WTC11 (cell line): ENCODE results near the gene SRRM3. TPM values are rescaled to one million over a fixed set of nuclear protein-coding genes. Genes with fewer than 3 reads are reported as not detected.
"Not testable (repeated sequence)": the region's sequence is repeated elsewhere in the genome, so short reads cannot be mapped to it uniquely, and the experiment has no call there.

Experiments
- ATAC-seq: fragments of 200-7000 bp; cut with Tn5 transposase; 2 replicates; pipeline ENCODE4 v1.10.0; 2021; ENCODE audit warnings: mild to moderate bottlenecking, moderate library complexity
- CTCF ChIA-PET: fragments of 300-600 bp; sonication (Branson Sonifier 250); formaldehyde crosslinking; loops from one replicate; lab custom pipeline; 2021; ENCODE audit warnings: antibody characterized with exemption; lab: Charles Lee
- POLR2A ChIA-PET: fragments of 350-600 bp; sonication (Branson Sonifier 250); formaldehyde crosslinking; loops from one replicate; lab custom pipeline; 2021; ENCODE audit warnings: antibody characterized with exemption; lab: Charles Lee
- DNase-seq: peaks from one replicate; pipeline ENCODE4 v3.0.0; 2021; ENCODE audit warnings: low spot score
- H3K27ac Mint-ChIP-seq: 2 replicates; pipeline ENCODE4 v1.8.0; 2021; ENCODE audit warnings: mixed read lengths
- H3K27me3 Mint-ChIP-seq: 2 replicates; pipeline ENCODE4 v1.8.0; 2021; ENCODE audit warnings: low read depth, mild to moderate bottlenecking, moderate library complexity, mixed read lengths
- H3K36me3 Mint-ChIP-seq: 2 replicates; pipeline ENCODE4 v1.8.0; 2021; ENCODE audit warnings: mixed read lengths
- H3K4me1 Mint-ChIP-seq: 2 replicates; pipeline ENCODE4 v1.8.0; 2022; ENCODE audit warnings: mixed read lengths
- H3K4me3 Mint-ChIP-seq: 2 replicates; pipeline ENCODE4 v1.8.0; 2021; ENCODE audit warnings: mild to moderate bottlenecking, moderate library complexity, mixed read lengths
- H3K9me3 Mint-ChIP-seq: 2 replicates; pipeline ENCODE4 v1.8.0; 2021; ENCODE audit warnings: mixed read lengths
- ATF1 ChIP-seq: sonication (generic); formaldehyde crosslinking; IDR thresholded peaks from 2 replicates; pipeline ENCODE4 v1.8.1; 2023; ENCODE audit warnings: mild to moderate bottlenecking, moderate library complexity, missing genetic modification reagents
- ATF2 ChIP-seq: sonication (generic); formaldehyde crosslinking; IDR thresholded peaks from 2 replicates; pipeline ENCODE4 v1.8.1; 2022; ENCODE audit warnings: low read depth, missing genetic modification reagents, borderline replicate concordance
- CREB1 ChIP-seq: sonication (generic); formaldehyde crosslinking; IDR thresholded peaks from 2 replicates; pipeline ENCODE4 v1.8.0; 2023; ENCODE audit warnings: mild to moderate bottlenecking, missing genetic modification reagents
- FOXJ3 ChIP-seq: sonication (generic); formaldehyde crosslinking; IDR thresholded peaks from 2 replicates; pipeline ENCODE4 v1.9.0; 2021; ENCODE audit warnings: missing genetic modification reagents, mild to moderate bottlenecking, borderline replicate concordance
- STAT6 ChIP-seq: sonication (generic); formaldehyde crosslinking; conservative IDR thresholded peaks from 2 replicates; pipeline ENCODE4 v1.8.1; 2023; ENCODE audit warnings: mild to moderate bottlenecking, low read depth, missing genetic modification reagents, moderate library complexity
- ZNF121 ChIP-seq: sonication (generic); formaldehyde crosslinking; IDR thresholded peaks from 2 replicates; pipeline ENCODE4 v1.8.0; 2023; ENCODE audit warnings: missing genetic modification reagents
- ZNF138 ChIP-seq: sonication (generic); formaldehyde crosslinking; conservative IDR thresholded peaks from 2 replicates; pipeline ENCODE4 v1.8.1; 2022; ENCODE audit warnings: mild to moderate bottlenecking, moderate library complexity, missing genetic modification reagents
- ZNF423 ChIP-seq: fragments of 250-450 bp; sonication (Bioruptor Pico); IDR thresholded peaks from 2 replicates; pipeline ENCODE4 v2.1.2; 2022; ENCODE audit warnings: mild to moderate bottlenecking, moderate library complexity
- total RNA-seq: library from RNA; stranded (reverse); gene quantifications from 3 replicates; pipeline ENCODE4 v1.2.3, GENCODE V29; 2021
- TF ChIP-seq, protein P1 (sequence below): fragments of 250-450 bp; sonication (Bioruptor Pico); conservative IDR thresholded peaks from 2 replicates; pipeline ENCODE4 v1.9.0; 2021; ENCODE audit warnings: mild to moderate bottlenecking
- TF ChIP-seq, protein P2 (sequence below): sonication (generic); formaldehyde crosslinking; IDR thresholded peaks from 2 replicates; pipeline ENCODE4 v1.8.0; 2023; ENCODE audit warnings: mild to moderate bottlenecking, missing genetic modification reagents
- TF ChIP-seq, protein P3 (sequence below): sonication (generic); formaldehyde crosslinking; IDR thresholded peaks from 2 replicates; pipeline ENCODE4 v1.8.1; 2023; ENCODE audit warnings: mild to moderate bottlenecking, missing genetic modification reagents, moderate library complexity
- TF ChIP-seq, protein P4 (sequence below): fragments of 250-450 bp; sonication (Bioruptor Pico); IDR thresholded peaks from 2 replicates; pipeline ENCODE4 v1.9.0; 2021; ENCODE audit warnings: mild to moderate bottlenecking, borderline replicate concordance

SRRM3 gene
- total RNA-seq, 1 experiment from 2014 or later, result 17.7 TPM

GRCh38 chr7:76211216-76211615 is 9.5 kb downstream of the SRRM3 start (continued):
- TF ChIP-seq STAT6, result no peak
- TF ChIP-seq ATF2 (CRISPR knock-in tag), result no peak
- TF ChIP-seq ATF1 (CRISPR knock-in tag), result no peak

- POLR2A ChIA-PET, H3K27me3 Mint-ChIP-seq: not testable (repeated sequence)
- H3K4me1 Mint-ChIP-seq, result peaks cover 41% of the 10 kb centered on the region
- peak; percentile 70; the same call in 1 of the 2 replicates for TF ChIP-seq ZNF121 (CRISPR knock-in tag)
- TF ChIP-seq, all 79 proteins: peak for 1; not testable (repeated sequence) for 78
- CTCF ChIA-PET, result interaction anchor here (0.6 kb wide), 1 partner anchor 37 kb away, joined by 3 read pairs; no protein-coding TSS in a partner anchor
- ATAC-seq, H3K4me3 Mint-ChIP-seq, DNase-seq, H3K36me3 Mint-ChIP-seq, H3K27ac Mint-ChIP-seq, H3K9me3 Mint-ChIP-seq: not testable (repeated sequence)
These were observed 13.7 kb downstream of the SRRM3 start for GRCh38 chr7:76215349-76215748.

DNA sequence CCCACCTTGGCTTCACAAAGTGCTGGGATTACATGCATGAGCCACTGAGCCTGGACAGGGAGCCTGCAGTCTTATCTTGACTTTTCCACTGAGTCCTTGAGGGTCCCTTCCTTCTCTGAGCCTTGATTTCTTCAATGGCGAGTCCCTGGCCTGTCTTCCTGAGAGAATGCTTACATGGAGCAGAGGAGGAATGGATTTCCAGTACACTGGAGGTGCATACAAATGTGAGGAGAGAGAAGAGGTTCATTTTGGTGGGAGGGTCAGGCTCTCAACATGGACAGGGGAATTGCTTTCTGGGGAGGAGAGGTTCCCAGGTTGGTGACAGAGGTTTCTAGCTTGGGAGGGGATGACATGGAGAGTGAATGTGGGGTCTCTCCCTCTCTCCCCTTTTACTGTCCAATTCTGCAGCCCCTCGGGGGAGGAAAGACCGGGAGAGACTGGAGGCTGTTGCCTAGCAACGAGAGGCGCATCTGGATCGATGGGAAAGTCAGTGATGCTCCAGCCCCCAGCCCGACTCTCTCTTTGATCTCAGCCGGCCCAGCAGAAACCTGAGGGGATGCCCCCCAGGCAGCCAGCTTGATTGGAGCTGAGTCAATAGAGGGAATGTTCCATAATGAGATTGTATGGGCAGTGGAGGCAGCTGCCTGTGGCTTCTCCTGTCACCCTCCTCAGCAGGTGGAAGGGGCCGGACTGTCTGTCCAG is 14.8 kb downstream of the SRRM3 start:
- H3K27me3 Mint-ChIP-seq, result no peaks in the 10 kb centered on the region
- ATAC-seq (no peak), DNase-seq (peak; percentile 33)
- H3K36me3 Mint-ChIP-seq, result no peaks in the 10 kb centered on the region
- 0 out of 2 replicates have a peak, but pooled peaks have one; percentile 7 for TF ChIP-seq ZNF423
- TF ChIP-seq FOXJ3 (CRISPR knock-in tag), result no peak
- H3K27ac Mint-ChIP-seq, result no peak overlapping the region
- no peak overlapping the region for H3K4me3 Mint-ChIP-seq
- H3K9me3 Mint-ChIP-seq, result no peaks in the 10 kb centered on the region
- CTCF ChIA-PET, result interaction anchor here (1.7 to 5.9 kb wide), 4 partner anchors 13 to 45 kb away, joined by 5 to 61 read pairs (median 8); partner anchors contain the start of gene SRRM3
- H3K4me1 Mint-ChIP-seq, result peaks cover 47% of the 10 kb centered on the region
- POLR2A ChIA-PET, result no interaction called here

DNA sequence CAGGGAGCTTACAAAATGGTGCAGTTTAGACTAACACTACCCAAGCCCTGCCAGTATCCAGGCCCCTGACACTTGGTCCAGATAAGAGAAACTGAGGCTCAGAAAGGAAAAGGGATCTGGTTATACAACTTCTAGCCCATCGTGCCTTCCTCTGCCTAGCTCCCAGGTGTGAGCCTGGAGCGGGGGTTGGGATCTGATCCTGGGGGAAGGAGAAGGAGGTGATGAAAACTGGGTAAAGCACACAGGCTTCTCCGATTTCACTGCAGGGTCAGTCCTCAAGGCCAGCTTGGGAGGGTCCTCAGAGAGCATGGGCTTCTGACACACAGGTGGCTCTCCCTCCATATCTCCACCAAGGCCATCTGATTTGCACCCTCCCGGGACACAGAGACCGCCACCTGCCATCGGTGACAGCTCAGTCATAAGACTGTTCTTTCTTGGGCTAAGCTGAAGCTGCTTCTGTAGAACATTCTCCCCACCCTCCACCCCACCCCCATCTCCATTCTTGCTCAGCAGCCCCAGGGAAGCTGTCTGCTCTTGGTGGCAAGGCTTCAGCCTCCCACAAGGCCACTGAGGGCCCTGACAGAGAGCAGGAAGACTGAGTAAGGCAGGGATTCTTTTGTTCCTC is 16.4 kb downstream of the SRRM3 start:
- no peak overlapping the region for H3K4me3 Mint-ChIP-seq
- ChIA-PET POLR2A (interaction anchor here (0.9 to 1.1 kb wide), 2 partner anchors 16 to 40 kb away, joined by 3 read pairs; no protein-coding TSS in a partner anchor), CTCF (interaction anchor here (0.6 to 5.9 kb wide), 11 partner anchors 8 to 96 kb away, joined by 3 to 61 read pairs (median 5); partner anchors contain the start of gene SRRM3)
- H3K27ac Mint-ChIP-seq, result no peak overlapping the region
- no peaks in the 10 kb centered on the region for H3K27me3 Mint-ChIP-seq
- H3K9me3 Mint-ChIP-seq, result no peaks in the 10 kb centered on the region
- peaks cover 58% of the 10 kb centered on the region for H3K4me1 Mint-ChIP-seq
- H3K36me3 Mint-ChIP-seq, result no peaks in the 10 kb centered on the region
- peak; percentile 39 for DNase-seq
- peak; percentile 53 for ATAC-seq
- no peak for TF ChIP-seq CREB1 (CRISPR knock-in tag)
- TF ChIP-seq, protein P1, sequence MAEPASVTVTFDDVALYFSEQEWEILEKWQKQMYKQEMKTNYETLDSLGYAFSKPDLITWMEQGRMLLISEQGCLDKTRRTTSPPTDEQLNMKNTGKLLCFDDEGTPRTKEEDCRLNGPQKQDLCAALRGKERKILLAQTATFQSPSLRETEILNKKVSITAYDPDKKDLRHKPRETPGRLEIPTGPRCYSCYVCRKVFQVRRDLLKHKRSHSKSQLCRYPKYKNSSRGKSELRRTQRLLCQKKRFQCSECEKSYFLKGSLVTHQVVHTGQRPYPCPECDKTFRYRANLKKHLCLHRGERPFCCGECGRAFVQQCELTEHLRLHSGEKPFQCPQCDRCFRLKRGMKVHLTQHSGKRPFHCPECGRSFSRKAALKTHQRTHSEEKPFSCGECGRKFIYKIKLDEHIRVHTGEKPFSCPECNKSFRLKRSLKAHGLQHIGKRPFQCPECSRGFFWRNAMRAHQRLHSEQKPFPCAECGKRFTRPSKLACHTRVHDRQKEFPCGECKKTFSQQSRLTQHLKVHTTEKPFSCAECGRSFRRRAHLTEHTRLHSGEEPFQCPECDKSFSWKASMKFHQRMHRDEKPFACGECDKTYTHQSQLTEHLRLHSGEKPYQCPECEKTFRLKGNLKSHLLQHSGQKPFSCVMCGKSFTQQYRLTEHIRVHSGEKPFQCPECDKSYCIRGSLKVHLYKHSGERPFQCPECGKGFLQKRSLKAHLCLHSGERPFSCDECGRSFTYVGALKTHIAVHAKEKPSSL (CRISPR knock-in tag), result no peak
- TF ChIP-seq, protein P2, sequence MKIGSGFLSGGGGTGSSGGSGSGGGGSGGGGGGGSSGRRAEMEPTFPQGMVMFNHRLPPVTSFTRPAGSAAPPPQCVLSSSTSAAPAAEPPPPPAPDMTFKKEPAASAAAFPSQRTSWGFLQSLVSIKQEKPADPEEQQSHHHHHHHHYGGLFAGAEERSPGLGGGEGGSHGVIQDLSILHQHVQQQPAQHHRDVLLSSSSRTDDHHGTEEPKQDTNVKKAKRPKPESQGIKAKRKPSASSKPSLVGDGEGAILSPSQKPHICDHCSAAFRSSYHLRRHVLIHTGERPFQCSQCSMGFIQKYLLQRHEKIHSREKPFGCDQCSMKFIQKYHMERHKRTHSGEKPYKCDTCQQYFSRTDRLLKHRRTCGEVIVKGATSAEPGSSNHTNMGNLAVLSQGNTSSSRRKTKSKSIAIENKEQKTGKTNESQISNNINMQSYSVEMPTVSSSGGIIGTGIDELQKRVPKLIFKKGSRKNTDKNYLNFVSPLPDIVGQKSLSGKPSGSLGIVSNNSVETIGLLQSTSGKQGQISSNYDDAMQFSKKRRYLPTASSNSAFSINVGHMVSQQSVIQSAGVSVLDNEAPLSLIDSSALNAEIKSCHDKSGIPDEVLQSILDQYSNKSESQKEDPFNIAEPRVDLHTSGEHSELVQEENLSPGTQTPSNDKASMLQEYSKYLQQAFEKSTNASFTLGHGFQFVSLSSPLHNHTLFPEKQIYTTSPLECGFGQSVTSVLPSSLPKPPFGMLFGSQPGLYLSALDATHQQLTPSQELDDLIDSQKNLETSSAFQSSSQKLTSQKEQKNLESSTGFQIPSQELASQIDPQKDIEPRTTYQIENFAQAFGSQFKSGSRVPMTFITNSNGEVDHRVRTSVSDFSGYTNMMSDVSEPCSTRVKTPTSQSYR, result 0 out of 2 replicates have a peak, but pooled peaks have one; percentile 24
- TF ChIP-seq ZNF138 (CRISPR knock-in tag), result no peak
- TF ChIP-seq, protein P3, sequence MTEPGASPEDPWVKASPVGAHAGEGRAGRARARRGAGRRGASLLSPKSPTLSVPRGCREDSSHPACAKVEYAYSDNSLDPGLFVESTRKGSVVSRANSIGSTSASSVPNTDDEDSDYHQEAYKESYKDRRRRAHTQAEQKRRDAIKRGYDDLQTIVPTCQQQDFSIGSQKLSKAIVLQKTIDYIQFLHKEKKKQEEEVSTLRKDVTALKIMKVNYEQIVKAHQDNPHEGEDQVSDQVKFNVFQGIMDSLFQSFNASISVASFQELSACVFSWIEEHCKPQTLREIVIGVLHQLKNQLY (CRISPR knock-in tag), result no peak
- TF ChIP-seq, protein P4, sequence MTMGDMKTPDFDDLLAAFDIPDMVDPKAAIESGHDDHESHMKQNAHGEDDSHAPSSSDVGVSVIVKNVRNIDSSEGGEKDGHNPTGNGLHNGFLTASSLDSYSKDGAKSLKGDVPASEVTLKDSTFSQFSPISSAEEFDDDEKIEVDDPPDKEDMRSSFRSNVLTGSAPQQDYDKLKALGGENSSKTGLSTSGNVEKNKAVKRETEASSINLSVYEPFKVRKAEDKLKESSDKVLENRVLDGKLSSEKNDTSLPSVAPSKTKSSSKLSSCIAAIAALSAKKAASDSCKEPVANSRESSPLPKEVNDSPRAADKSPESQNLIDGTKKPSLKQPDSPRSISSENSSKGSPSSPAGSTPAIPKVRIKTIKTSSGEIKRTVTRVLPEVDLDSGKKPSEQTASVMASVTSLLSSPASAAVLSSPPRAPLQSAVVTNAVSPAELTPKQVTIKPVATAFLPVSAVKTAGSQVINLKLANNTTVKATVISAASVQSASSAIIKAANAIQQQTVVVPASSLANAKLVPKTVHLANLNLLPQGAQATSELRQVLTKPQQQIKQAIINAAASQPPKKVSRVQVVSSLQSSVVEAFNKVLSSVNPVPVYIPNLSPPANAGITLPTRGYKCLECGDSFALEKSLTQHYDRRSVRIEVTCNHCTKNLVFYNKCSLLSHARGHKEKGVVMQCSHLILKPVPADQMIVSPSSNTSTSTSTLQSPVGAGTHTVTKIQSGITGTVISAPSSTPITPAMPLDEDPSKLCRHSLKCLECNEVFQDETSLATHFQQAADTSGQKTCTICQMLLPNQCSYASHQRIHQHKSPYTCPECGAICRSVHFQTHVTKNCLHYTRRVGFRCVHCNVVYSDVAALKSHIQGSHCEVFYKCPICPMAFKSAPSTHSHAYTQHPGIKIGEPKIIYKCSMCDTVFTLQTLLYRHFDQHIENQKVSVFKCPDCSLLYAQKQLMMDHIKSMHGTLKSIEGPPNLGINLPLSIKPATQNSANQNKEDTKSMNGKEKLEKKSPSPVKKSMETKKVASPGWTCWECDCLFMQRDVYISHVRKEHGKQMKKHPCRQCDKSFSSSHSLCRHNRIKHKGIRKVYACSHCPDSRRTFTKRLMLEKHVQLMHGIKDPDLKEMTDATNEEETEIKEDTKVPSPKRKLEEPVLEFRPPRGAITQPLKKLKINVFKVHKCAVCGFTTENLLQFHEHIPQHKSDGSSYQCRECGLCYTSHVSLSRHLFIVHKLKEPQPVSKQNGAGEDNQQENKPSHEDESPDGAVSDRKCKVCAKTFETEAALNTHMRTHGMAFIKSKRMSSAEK, result no peak
